Hypothalamus (tissue), 51 donors: ENCODE data around the gene PIP5KL1.

Source experiments
- DNase-seq, 51 donors: peaks; one replicate each; lab custom pipeline; 2025; lab: John Stamatoyannopoulos, UW

PIP5KL1 gene

GRCh38 chr9:127935765-127936221 lies 5.2 kb upstream of the PIP5KL1 start:
- DNase-seq: peak in 1 of 51 donors; percentile 33

GRCh38 chr9:127934986-127935385 lies 4.4 kb upstream of the PIP5KL1 start:
- no peak for DNase-seq

- no peak for DNase-seq
Measured at GRCh38 chr9:127934248-127934647, 3.7 kb upstream of the PIP5KL1 start.

- no peak for DNase-seq
Measured at GRCh38 chr9:127931092-127931881, 710 bp upstream of the PIP5KL1 start.

- DNase-seq: no peak
Measured at GRCh38 chr9:127929625-127929979, 975 bp downstream of the PIP5KL1 start.

- no peak for DNase-seq
Measured at GRCh38 chr9:127928676-127929624, 1.6 kb downstream of the PIP5KL1 start.

GRCh38 chr9:127927988-127928675 lies 2.4 kb downstream of the PIP5KL1 start:
- DNase-seq: no peak

- DNase-seq: no peak
Measured at GRCh38 chr9:127927201-127927987, 3.2 kb downstream of the PIP5KL1 start.

- DNase-seq: no peak
Measured at GRCh38 chr9:127926906-127927200, 3.7 kb downstream of the PIP5KL1 start.

- no peak for DNase-seq
Measured at GRCh38 chr9:127925959-127926905, 4.3 kb downstream of the PIP5KL1 start.

- no peak for DNase-seq
Measured at GRCh38 chr9:127924736-127925444, 5.7 kb downstream of the PIP5KL1 start.

GRCh38 chr9:127923771-127924170 lies 6.8 kb downstream of the PIP5KL1 start:
- no peak for DNase-seq

- no peak for DNase-seq
Measured at GRCh38 chr9:127923046-127923445, 7.5 kb downstream of the PIP5KL1 start.

GRCh38 chr9:127921557-127922120 lies 8.9 kb downstream of the PIP5KL1 start:
- DNase-seq: peak in 38 of 51 donors; percentile 14 to 80 (median 50)

- DNase-seq: no peak
Measured at GRCh38 chr9:127920794-127921193, 9.8 kb downstream of the PIP5KL1 start.

- peak in 4 of 51 donors; percentile 14 to 54 (median 23) for DNase-seq
Measured at GRCh38 chr9:127919253-127919815, 11.2 kb downstream of the PIP5KL1 start.

GRCh38 chr9:127918183-127919107 lies 12.1 kb downstream of the PIP5KL1 start:
- DNase-seq: peak in 1 of 51 donors; percentile 20
